ENCODE results near the gene NELL1.

GRCh38 chr11:21069909-21070308 lies 400.5 kb downstream of the NELL1 start:
- no peak for TF ChIP-seq POLR2A (IDR thresholded peaks at IDR 0.05)
- TF ChIP-seq, protein P1, sequence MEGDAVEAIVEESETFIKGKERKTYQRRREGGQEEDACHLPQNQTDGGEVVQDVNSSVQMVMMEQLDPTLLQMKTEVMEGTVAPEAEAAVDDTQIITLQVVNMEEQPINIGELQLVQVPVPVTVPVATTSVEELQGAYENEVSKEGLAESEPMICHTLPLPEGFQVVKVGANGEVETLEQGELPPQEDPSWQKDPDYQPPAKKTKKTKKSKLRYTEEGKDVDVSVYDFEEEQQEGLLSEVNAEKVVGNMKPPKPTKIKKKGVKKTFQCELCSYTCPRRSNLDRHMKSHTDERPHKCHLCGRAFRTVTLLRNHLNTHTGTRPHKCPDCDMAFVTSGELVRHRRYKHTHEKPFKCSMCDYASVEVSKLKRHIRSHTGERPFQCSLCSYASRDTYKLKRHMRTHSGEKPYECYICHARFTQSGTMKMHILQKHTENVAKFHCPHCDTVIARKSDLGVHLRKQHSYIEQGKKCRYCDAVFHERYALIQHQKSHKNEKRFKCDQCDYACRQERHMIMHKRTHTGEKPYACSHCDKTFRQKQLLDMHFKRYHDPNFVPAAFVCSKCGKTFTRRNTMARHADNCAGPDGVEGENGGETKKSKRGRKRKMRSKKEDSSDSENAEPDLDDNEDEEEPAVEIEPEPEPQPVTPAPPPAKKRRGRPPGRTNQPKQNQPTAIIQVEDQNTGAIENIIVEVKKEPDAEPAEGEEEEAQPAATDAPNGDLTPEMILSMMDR (IDR thresholded peaks at IDR 0.05): no peak

All from adrenal gland (tissue), 5 donors.